Neural cell (in vitro differentiated cells): Measurements from ENCODE around the gene RCN1.

Source experiments
- CTCF ChIP-seq: fragments of 450-650 bp; IDR thresholded peaks from 2 replicates; pipeline ENCODE4 v1.5.1; 2014; ENCODE audit warnings: antibody characterized with exemption, mild to moderate bottlenecking, moderate library complexity; ENCODE audit not compliant: poor library complexity, severe bottlenecking
- EZH2 ChIP-seq: fragments of 200-600, 300-800 bp; shearing (Covaris generic), sonication (generic); IDR thresholded peaks from 2 replicates; pipeline ENCODE4 v1.6.1; 2014; ENCODE audit warnings: antibody characterized with exemption, low read length, borderline replicate concordance, mild to moderate bottlenecking; ENCODE audit not compliant: insufficient read depth, poor library complexity, severe bottlenecking
- MXI1 ChIP-seq: fragments of 450-650 bp; conservative IDR thresholded peaks from 2 replicates; pipeline ENCODE4 v1.6.1; 2014; ENCODE audit warnings: antibody characterized with exemption, mild to moderate bottlenecking; ENCODE audit not compliant: poor library complexity, severe bottlenecking
- RAD21 ChIP-seq: fragments of 450-650 bp; conservative IDR thresholded peaks from 2 replicates; pipeline ENCODE4 v1.6.1; 2014; ENCODE audit warnings: antibody characterized with exemption, mild to moderate bottlenecking, moderate library complexity
- REST ChIP-seq: IDR thresholded peaks from 2 replicates; pipeline ENCODE4 v1.6.1; 2012; ENCODE audit warnings: borderline replicate concordance

GRCh38 chr11:32087597-32087996 lies 3.3 kb upstream of the RCN1 start:
- TF ChIP-seq CTCF (no peak), REST (no peak), RAD21 (no peak), EZH2 (no peak), MXI1 (no peak)
